DOHH2 (cell line): ENCODE data around the gene PIGS.

Source experiments
- CTCF ChIP-seq: fragments of 200-600 bp; sonication (generic); IDR thresholded peaks from one replicate; pipeline ENCODE4 v1.5.1; 2014; ENCODE audit warnings: antibody characterized with exemption, mild to moderate bottlenecking, low read depth, low read length; ENCODE audit not compliant: poor library complexity, severe bottlenecking
- EZH2phosphoT487 ChIP-seq: fragments of 200-600 bp; sonication (generic); IDR thresholded peaks from 2 replicates; pipeline ENCODE4 v1.6.1; 2017; ENCODE audit warnings: borderline replicate concordance, mild to moderate bottlenecking, antibody characterized with exemption, low read length, moderate library complexity, mixed read lengths

GRCh38 chr17:28548417-28549130 lies 22.8 kb downstream of the PIGS start:
- TF ChIP-seq CTCF (peak; percentile 66), EZH2phosphoT487 (no peak)
